ENCODE data around the gene SMU1.

SMU1 gene

DNA sequence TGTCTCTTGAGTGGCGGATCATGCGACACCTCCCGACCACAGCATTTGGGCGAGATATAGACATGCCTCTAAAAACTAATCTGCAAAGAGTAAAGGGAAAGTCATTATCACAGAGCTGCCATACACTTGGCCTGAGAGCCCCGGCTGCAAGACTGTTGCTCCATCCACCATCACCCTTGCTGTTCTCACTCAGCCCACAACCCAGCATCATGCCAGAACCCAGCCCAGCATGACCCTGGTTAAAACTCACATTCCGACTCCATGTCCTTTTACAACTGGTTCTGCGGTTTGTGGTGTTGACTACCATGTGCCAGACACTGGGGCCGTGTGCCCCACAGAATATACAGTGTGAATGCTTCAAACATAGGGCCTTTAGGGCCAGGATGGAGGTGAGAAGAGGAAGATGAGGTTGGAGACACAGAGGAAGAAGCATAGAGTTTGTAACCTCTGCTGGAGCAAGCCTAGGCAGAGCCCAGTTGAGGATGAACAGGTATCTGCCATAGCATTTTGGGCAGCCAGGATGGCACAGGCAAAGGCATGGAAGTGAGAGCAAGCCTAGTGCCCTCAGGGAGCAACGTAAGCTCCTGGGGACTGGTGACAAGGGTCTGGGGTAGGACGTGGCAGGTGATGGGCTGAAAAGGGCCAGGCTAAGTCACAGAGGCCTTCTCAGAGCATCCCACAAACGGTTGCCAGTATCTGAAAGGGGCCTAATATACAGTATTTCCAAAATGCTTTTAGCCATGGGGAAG, 37.5 kb upstream of the SMU1 start:
- Histone ChIP-seq H3K27me3 (replicated peaks; ENCODE audit: control insufficient read depth, insufficient read depth, low read length) (no peaks in the 10 kb centered on the region), H3K36me3 (ENCODE audit: control insufficient read depth, insufficient read depth, low read length) (peaks cover 25% of the 10 kb centered on the region), H3K4me3 (replicated peaks; ENCODE audit: low read depth, low read length) (no peak overlapping the region)
- no peak for TF ChIP-seq CTCF (IDR thresholded peaks at IDR 0.05; ENCODE audit: insufficient read depth, low read length, poor library complexity, severe bottlenecking)
- no peak for DNase-seq (ENCODE audit: extremely low read depth, insufficient read length)

DNA sequence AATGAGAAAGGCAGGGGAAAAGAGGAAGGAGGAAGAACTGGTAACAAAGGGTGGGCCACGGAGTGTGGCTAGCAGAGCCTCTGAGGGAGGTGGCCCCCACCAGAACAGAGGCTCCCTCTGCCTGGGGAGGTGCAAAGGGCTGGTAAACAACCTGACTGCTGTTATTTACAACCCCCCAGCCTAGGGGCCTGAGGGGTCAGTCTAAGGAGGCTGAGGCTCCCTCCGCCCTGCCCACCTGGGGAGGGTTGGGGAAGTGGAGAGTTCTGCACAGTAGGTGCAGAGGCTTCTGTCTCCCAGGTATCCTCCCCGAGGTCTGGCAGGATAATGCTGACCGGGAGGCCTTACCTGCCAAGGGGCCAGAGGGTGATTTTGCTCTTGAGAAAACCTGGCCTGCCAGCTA, 35.6 kb upstream of the SMU1 start:
- no peak for TF ChIP-seq CTCF (IDR thresholded peaks at IDR 0.05; ENCODE audit: insufficient read depth, low read length, poor library complexity, severe bottlenecking)

GRCh38 chr9:33111631-33112030, 35.2 kb upstream of the SMU1 start:
- H3K27me3 ChIP-seq (replicated peaks; ENCODE audit: control insufficient read depth, insufficient read depth, low read length), result no peaks in the 10 kb centered on the region
- DNase-seq (ENCODE audit: extremely low read depth, insufficient read length), result no peak
- no peak for TF ChIP-seq CTCF (IDR thresholded peaks at IDR 0.05; ENCODE audit: insufficient read depth, low read length, poor library complexity, severe bottlenecking)
- H3K4me3 ChIP-seq (replicated peaks; ENCODE audit: low read depth, low read length), result no peak overlapping the region
- H3K36me3 ChIP-seq (ENCODE audit: control insufficient read depth, insufficient read depth, low read length), result peaks cover 25% of the 10 kb centered on the region

More for the DNA sequence above, 35.6 kb upstream of the SMU1 start:
- Histone ChIP-seq H3K27me3 (replicated peaks; ENCODE audit: control insufficient read depth, insufficient read depth, low read length) (no peaks in the 10 kb centered on the region), H3K4me3 (replicated peaks; ENCODE audit: low read depth, low read length) (no peak overlapping the region), H3K36me3 (ENCODE audit: control insufficient read depth, insufficient read depth, low read length) (peaks cover 25% of the 10 kb centered on the region)
- DNase-seq (ENCODE audit: extremely low read depth, insufficient read length), result no peak

- TF ChIP-seq CTCF (IDR thresholded peaks at IDR 0.05; ENCODE audit: insufficient read depth, low read length, poor library complexity, severe bottlenecking), result no peak
- no peak for DNase-seq (ENCODE audit: extremely low read depth, insufficient read length)
- Histone ChIP-seq H3K4me3 (replicated peaks; ENCODE audit: low read depth, low read length) (no peak overlapping the region), H3K27me3 (replicated peaks; ENCODE audit: control insufficient read depth, insufficient read depth, low read length) (no peaks in the 10 kb centered on the region), H3K36me3 (ENCODE audit: control insufficient read depth, insufficient read depth, low read length) (peaks cover 25% of the 10 kb centered on the region)
Measured at GRCh38 chr9:33110686-33111085, 34.2 kb upstream of the SMU1 start.

- no peak for DNase-seq (ENCODE audit: extremely low read depth, insufficient read length)
- H3K36me3 ChIP-seq (ENCODE audit: control insufficient read depth, insufficient read depth, low read length), result peaks cover 25% of the 10 kb centered on the region
- no peak overlapping the region for H3K4me3 ChIP-seq (replicated peaks; ENCODE audit: low read depth, low read length)
- no peak for TF ChIP-seq CTCF (IDR thresholded peaks at IDR 0.05; ENCODE audit: insufficient read depth, low read length, poor library complexity, severe bottlenecking)
- H3K27me3 ChIP-seq (replicated peaks; ENCODE audit: control insufficient read depth, insufficient read depth, low read length), result no peaks in the 10 kb centered on the region
Measured at GRCh38 chr9:33109850-33110595, 33.5 kb upstream of the SMU1 start.
